HG03520 (cell line): ENCODE data around the gene FGF11.

Experiments
- ATAC-seq: cut with Tn5 transposase; IDR thresholded peaks from one replicate; pipeline ENCODE4 v1.9.1; 2021; ENCODE audit warnings: mild to moderate bottlenecking, moderate library complexity; ENCODE audit not compliant: unreplicated experiment

The FGF11 gene

GRCh38 chr17:7407485-7408251, 31.6 kb upstream of the FGF11 start, which contains the start of gene NLGN2:
Gene NLGN2, plus strand, starts transcription at chr17:7407845. Its CDS starts 411 bp downstream, at chr17:7408256.
- no peak for ATAC-seq

GRCh38 chr17:7408252-7408727, 31.0 kb upstream of the FGF11 start:
- ATAC-seq = no peak

GRCh38 chr17:7408863-7409262, 30.4 kb upstream of the FGF11 start:
- no peak for ATAC-seq

GRCh38 chr17:7409716-7410115, 29.6 kb upstream of the FGF11 start:
- no peak for ATAC-seq

- no peak for ATAC-seq
Observed at GRCh38 chr17:7410634-7411426, 28.5 kb upstream of the FGF11 start.

GRCh38 chr17:7411427-7411750, 27.9 kb upstream of the FGF11 start:
- ATAC-seq = no peak

- ATAC-seq = no peak
Observed at GRCh38 chr17:7413346-7413985, 25.8 kb upstream of the FGF11 start.

- ATAC-seq = no peak
Observed at GRCh38 chr17:7414837-7415236, 24.5 kb upstream of the FGF11 start.

GRCh38 chr17:7415784-7416183, 23.5 kb upstream of the FGF11 start:
- ATAC-seq = no peak

GRCh38 chr17:7416323-7416722, 23.0 kb upstream of the FGF11 start:
- ATAC-seq = no peak

- ATAC-seq = no peak
Observed at GRCh38 chr17:7417056-7417655, 22.2 kb upstream of the FGF11 start.

- ATAC-seq = no peak
Observed at GRCh38 chr17:7418472-7419152, 20.7 kb upstream of the FGF11 start.

GRCh38 chr17:7419819-7420610, 19.3 kb upstream of the FGF11 start, which contains the start of gene SPEM1:
Gene SPEM1, plus strand, starts transcription at chr17:7420324. Its CDS starts 61 bp downstream, at chr17:7420385.
- ATAC-seq = no peak

GRCh38 chr17:7421186-7421585, 18.1 kb upstream of the FGF11 start:
- ATAC-seq = no peak

- no peak for ATAC-seq
Observed at GRCh38 chr17:7423679-7424078, 15.6 kb upstream of the FGF11 start.

GRCh38 chr17:7425316-7425715, 14.0 kb upstream of the FGF11 start, which contains the start of gene SPEM2:
Gene SPEM2, plus strand, starts transcription at chr17:7425616. Its CDS starts 73 bp downstream, at chr17:7425689.
- no peak for ATAC-seq

- no peak for ATAC-seq
Observed at GRCh38 chr17:7425756-7426155, 13.6 kb upstream of the FGF11 start.

GRCh38 chr17:7426203-7426863, 13.0 kb upstream of the FGF11 start:
- ATAC-seq = no peak

GRCh38 chr17:7426896-7427489, 12.3 kb upstream of the FGF11 start:
- ATAC-seq = no peak
